ENCODE measurements around the gene ARSA. TPM values are rescaled to one million over a fixed set of nuclear protein-coding genes. Genes with fewer than 3 reads are reported as not detected.

Gene ARSA
- total RNA-seq, 2 donors from 2014 or later = 60.7 to 81.7 TPM

DNA sequence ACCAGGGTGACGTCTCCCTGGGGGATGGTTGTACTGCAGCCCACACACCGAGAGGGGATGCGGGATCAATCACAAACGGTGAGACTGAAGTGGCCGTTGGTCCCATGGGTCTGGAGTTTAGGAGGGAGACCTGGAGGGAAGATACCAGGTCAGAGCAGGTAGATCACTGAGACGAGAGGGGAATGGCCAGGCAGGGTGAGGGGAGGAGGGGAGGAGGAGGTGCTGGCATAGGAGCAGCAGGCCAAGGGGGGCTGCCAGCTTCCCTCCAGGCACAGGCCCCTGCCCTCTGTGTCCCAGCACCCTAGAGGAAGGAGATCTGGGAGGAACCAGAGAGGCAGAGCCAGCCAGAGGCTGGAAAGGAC is 20.3 kb downstream of the ARSA start:
- no peaks in the 10 kb centered on the region for H3K9me3 ChIP-seq
- no peak overlapping the region for H3K27ac ChIP-seq
- no peak for DNase-seq (ENCODE audit: low spot score)
- WGBS = 56% methylated on average over 6 of the region's 6 CpGs
- no peaks in the 10 kb centered on the region for H3K4me1 ChIP-seq (replicated peaks)
- H3K4me3 ChIP-seq = no peak overlapping the region
- TF ChIP-seq POLR2A (IDR thresholded peaks at IDR 0.05) = no peak
- TF ChIP-seq, protein P1, sequence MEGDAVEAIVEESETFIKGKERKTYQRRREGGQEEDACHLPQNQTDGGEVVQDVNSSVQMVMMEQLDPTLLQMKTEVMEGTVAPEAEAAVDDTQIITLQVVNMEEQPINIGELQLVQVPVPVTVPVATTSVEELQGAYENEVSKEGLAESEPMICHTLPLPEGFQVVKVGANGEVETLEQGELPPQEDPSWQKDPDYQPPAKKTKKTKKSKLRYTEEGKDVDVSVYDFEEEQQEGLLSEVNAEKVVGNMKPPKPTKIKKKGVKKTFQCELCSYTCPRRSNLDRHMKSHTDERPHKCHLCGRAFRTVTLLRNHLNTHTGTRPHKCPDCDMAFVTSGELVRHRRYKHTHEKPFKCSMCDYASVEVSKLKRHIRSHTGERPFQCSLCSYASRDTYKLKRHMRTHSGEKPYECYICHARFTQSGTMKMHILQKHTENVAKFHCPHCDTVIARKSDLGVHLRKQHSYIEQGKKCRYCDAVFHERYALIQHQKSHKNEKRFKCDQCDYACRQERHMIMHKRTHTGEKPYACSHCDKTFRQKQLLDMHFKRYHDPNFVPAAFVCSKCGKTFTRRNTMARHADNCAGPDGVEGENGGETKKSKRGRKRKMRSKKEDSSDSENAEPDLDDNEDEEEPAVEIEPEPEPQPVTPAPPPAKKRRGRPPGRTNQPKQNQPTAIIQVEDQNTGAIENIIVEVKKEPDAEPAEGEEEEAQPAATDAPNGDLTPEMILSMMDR (IDR thresholded peaks at IDR 0.05) = no peak
- TF ChIP-seq POLR2AphosphoS5 (IDR thresholded peaks at IDR 0.05) = no peak
- H3K36me3 ChIP-seq = no peaks in the 10 kb centered on the region
- intact Hi-C loops (cut with DNase I) = no loop called here
- no peaks in the 10 kb centered on the region for H3K27me3 ChIP-seq (replicated peaks; ENCODE audit: insufficient read depth)

DNA sequence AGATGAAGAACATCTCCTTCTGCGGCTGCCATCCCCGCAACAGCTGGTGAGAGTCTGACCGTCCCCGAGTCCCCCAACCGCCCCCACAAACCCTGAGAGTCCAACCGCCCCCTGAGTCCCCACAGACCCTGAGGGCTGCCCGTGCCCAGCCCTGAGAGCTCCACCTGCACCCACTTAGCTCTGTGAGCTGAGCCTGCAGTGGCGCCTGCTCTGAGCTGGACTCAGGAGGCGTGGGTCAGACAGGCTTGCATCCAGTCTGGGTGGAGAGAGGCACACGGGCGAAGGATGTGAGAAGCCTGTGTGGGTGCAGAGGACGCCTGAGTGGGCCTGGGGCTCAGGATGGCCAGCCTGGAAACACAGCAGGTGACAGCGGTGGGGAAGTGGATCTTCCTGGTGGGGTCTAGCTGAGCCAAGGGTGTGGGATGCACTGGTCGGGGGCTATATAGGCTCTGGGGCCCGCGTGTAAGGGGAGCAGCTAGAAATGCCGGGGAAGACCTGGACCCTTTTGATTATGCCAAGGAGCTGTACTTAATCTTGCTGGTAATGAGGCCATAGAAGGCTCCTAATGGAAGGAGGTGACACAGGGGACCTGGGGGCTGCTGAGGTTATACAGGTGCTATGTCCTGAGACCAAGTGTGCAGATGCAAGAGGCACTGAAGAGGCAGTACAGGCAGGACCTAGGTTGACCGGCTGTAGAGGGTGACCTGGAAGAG is 20.9 kb downstream of the ARSA start:
- Histone ChIP-seq H3K4me1 (replicated peaks) (no peaks in the 10 kb centered on the region), H3K9me3 (no peaks in the 10 kb centered on the region), H3K36me3 (no peaks in the 10 kb centered on the region), H3K27ac (no peak overlapping the region), H3K27me3 (replicated peaks; ENCODE audit: insufficient read depth) (no peaks in the 10 kb centered on the region), H3K4me3 (no peak overlapping the region)
- intact Hi-C loops (cut with DNase I) = no loop called here
- 88% methylated on average over 17 of the region's 18 CpGs for WGBS
- TF ChIP-seq POLR2AphosphoS5 (IDR thresholded peaks at IDR 0.05) (no peak), POLR2A (IDR thresholded peaks at IDR 0.05) (no peak)
- TF ChIP-seq, protein P1 (IDR thresholded peaks at IDR 0.05) = no peak
- no peak for DNase-seq (ENCODE audit: low spot score)

DNA sequence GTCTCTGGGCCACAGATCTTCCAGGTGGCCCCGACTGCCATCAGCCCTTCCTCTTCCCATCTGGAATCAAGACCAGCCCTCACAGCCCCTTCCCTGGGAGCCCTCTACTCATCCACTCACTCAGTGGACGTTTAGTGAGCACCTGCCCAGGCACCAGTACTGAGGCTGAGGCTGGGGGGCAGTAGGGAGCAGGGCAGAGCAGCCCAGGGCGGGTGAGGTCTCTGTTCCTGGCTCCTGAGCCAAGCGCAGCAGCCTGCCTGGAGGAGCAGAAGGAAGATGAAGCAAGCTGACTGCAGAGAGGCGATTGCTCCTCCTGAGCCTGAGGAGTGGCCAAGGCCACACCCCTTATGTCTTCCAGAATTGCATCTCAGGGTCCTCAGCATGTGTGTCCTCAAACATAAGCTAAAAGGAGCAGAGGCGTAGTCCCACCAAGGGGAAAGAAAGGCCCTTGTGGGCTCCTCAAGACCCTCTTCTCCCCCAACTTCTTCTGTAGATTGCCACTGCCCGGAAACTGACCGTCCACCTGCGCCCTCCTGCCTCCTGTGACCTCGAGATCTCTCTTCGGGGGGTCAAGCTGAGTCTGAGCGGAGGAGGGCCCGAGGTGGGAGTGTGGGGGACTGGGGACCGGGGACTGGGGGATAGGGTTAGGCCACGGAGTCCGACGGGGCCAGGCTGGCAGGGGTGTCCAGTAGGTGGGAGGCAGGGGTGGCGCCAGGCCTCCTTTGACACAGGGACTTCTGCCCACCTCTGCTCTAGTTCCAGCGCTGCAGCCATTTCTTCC is 21.6 kb downstream of the ARSA start:
- Histone ChIP-seq H3K4me1 (replicated peaks) (no peaks in the 10 kb centered on the region), H3K27me3 (replicated peaks; ENCODE audit: insufficient read depth) (no peaks in the 10 kb centered on the region), H3K36me3 (no peaks in the 10 kb centered on the region), H3K9me3 (no peaks in the 10 kb centered on the region), H3K27ac (no peak overlapping the region), H3K4me3 (no peak overlapping the region)
- intact Hi-C loops (cut with DNase I) = no loop called here
- DNase-seq (ENCODE audit: low spot score) = no peak
- WGBS = 76% methylated on average over 19 of the region's 19 CpGs
- TF ChIP-seq, protein P1 (IDR thresholded peaks at IDR 0.05) = no peak
- TF ChIP-seq POLR2AphosphoS5 (IDR thresholded peaks at IDR 0.05) = no peak

DNA sequence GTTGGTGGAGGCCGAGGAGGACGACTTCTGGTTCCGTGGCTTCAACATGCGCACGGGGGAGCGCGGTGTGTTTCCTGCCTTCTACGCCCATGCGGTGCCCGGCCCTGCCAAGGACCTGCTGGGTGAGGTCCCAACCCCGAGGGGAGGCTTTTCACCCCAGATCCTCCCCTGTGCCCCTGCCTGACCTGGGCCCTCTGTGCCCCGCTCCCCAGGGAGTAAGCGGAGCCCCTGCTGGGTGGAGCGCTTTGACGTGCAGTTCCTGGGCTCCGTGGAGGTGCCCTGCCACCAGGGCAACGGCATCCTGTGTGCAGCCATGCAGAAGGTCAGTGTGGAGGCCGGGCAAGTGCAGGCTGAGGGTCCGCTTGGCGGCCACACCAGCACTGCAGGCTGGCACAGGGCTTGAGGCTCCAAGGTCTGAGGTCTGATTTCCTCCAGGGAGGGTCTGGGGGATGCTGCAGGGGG is 22.3 kb downstream of the ARSA start:
- H3K27ac ChIP-seq = no peak overlapping the region
- TF ChIP-seq POLR2A (IDR thresholded peaks at IDR 0.05) (no peak), POLR2AphosphoS5 (IDR thresholded peaks at IDR 0.05) (no peak)
- TF ChIP-seq, protein P1 (IDR thresholded peaks at IDR 0.05) = no peak
- no peaks in the 10 kb centered on the region for H3K27me3 ChIP-seq (replicated peaks; ENCODE audit: insufficient read depth)
- H3K4me3 ChIP-seq = no peak overlapping the region
- no peak for DNase-seq (ENCODE audit: low spot score)
- no peaks in the 10 kb centered on the region for H3K36me3 ChIP-seq
- WGBS = 85% methylated on average over 20 of the region's 20 CpGs
- intact Hi-C loops (cut with DNase I) = no loop called here
- H3K4me1 ChIP-seq (replicated peaks) = no peaks in the 10 kb centered on the region
- H3K9me3 ChIP-seq = no peaks in the 10 kb centered on the region

Data from prostate gland (tissue), 2 donors.